IMR-90 (cell line): ENCODE results near the gene SALL2. TPM values are rescaled to one million over a fixed set of nuclear protein-coding genes. Genes with fewer than 3 reads are reported as not detected.

ENCODE experiments used
- ATAC-seq: fragments of 200-7000 bp; cut with Tn5 transposase; 2 replicates; pipeline ENCODE4 v1.9.1; 2020; ENCODE audit warnings: low read depth, mild to moderate bottlenecking, moderate library complexity
- BruUV-seq: library from RNA; stranded (reverse); fragments of 400-500 nt; replicated peaks from 2 replicates; lab custom pipeline; 2021; lab: Mats Ljungman, UMichigan
- CTCF ChIA-PET: fragments of 300-600 bp; formaldehyde crosslinking; extraction: SDS; loops from one replicate; lab custom pipeline; 2021; ENCODE audit warnings: antibody characterized with exemption; lab: Yijun Ruan, JAX
- POLR2A ChIA-PET: fragments of 300-600 bp; sonication (Branson Sonifier 250); formaldehyde crosslinking; loops from one replicate; lab custom pipeline; 2022; ENCODE audit warnings: antibody characterized with exemption; ENCODE audit not compliant: unreplicated experiment; lab: Charles Lee
- DNase-seq: peaks from one replicate; pipeline ENCODE4 v3.0.0; 2013
- H2AFZ ChIP-seq: replicated peaks from 2 replicates; pipeline ENCODE3; 2013; ENCODE audit warnings: low read length, mild to moderate bottlenecking; ENCODE audit not compliant: poor library complexity
- H2AK5ac ChIP-seq: 2 replicates; pipeline ENCODE4 v1.6.1; 2013; ENCODE audit warnings: low read depth, low read length, inconsistent platforms
- H2AK9ac ChIP-seq: replicated peaks from 2 replicates; pipeline ENCODE3; 2013; ENCODE audit warnings: mild to moderate bottlenecking, low read depth, low read length, moderate library complexity; ENCODE audit not compliant: poor library complexity
- H2BK120ac ChIP-seq: 2 replicates; pipeline ENCODE4 v1.6.1; 2013; ENCODE audit warnings: low read depth, low read length, inconsistent platforms
- H2BK15ac ChIP-seq: 3 replicates; pipeline ENCODE4 v1.6.1; 2013; ENCODE audit warnings: low read depth, low read length, inconsistent platforms
- H2BK20ac ChIP-seq: 2 replicates; pipeline ENCODE4 v1.6.1; 2013; ENCODE audit warnings: low read depth, mild to moderate bottlenecking, inconsistent platforms, low read length, moderate library complexity
- H2BK5ac ChIP-seq: 2 replicates; pipeline ENCODE4 v1.6.1; 2013; ENCODE audit warnings: mild to moderate bottlenecking, low read depth, low read length, inconsistent platforms; ENCODE audit not compliant: poor library complexity, severe bottlenecking
- H3K14ac ChIP-seq: replicated peaks from 2 replicates; pipeline ENCODE4 v1.6.1; 2013; ENCODE audit warnings: low read depth, low read length, inconsistent platforms
- H3K18ac ChIP-seq: 2 replicates; pipeline ENCODE4 v1.6.1; 2013; ENCODE audit warnings: low read depth, low read length, control low read depth
- H3K23ac ChIP-seq: 2 replicates; pipeline ENCODE4 v1.6.1; 2013; ENCODE audit warnings: low read depth, low read length, inconsistent platforms
- H3K27ac ChIP-seq: 2 replicates; pipeline ENCODE4 v1.5.1; 2013; ENCODE audit warnings: mild to moderate bottlenecking, control low read depth, low read length; ENCODE audit not compliant: insufficient read depth
- H3K27me3 ChIP-seq: 2 replicates; pipeline ENCODE4 v1.6.1; 2013; ENCODE audit warnings: low read length; ENCODE audit not compliant: control insufficient read depth, insufficient read depth
- H3K36me3 ChIP-seq: 2 replicates; pipeline ENCODE4 v1.6.1; 2013; ENCODE audit warnings: low read length, mixed read lengths; ENCODE audit not compliant: control insufficient read depth, insufficient read depth
- H3K4ac ChIP-seq: 2 replicates; pipeline ENCODE4 v1.6.1; 2013; ENCODE audit warnings: low read depth, low read length, inconsistent platforms
- H3K4me1 ChIP-seq: 2 replicates; pipeline ENCODE4 v1.6.1; 2013; ENCODE audit warnings: low read length, mixed read lengths; ENCODE audit not compliant: control insufficient read depth, insufficient read depth
- H3K4me2 ChIP-seq: 2 replicates; pipeline ENCODE4 v1.6.1; 2013; ENCODE audit warnings: low read depth, mild to moderate bottlenecking, control low read depth, low read length, moderate library complexity
- H3K4me3 ChIP-seq: 2 replicates; pipeline ENCODE4 v1.5.1; 2013; ENCODE audit warnings: low read depth, mild to moderate bottlenecking, control low read depth, low read length, moderate library complexity; ENCODE audit not compliant: insufficient read depth
- H3K56ac ChIP-seq: 2 replicates; pipeline ENCODE4 v1.6.1; 2013; ENCODE audit warnings: low read length, inconsistent platforms; ENCODE audit not compliant: insufficient read depth; ENCODE audit errors: extremely low read depth
- H3K79me1 ChIP-seq, 2 experiments: 2 replicates each; pipeline ENCODE4 v1.6.1; 2013; ENCODE audit warnings: low read length in 2 of 2, inconsistent platforms in 1 of 2, low read depth in 1 of 2
- H3K9ac ChIP-seq: 2 replicates; pipeline ENCODE4 v1.6.1; 2013; ENCODE audit warnings: low read depth, low read length, control low read depth
- H3K9me1 ChIP-seq: 2 replicates; pipeline ENCODE4 v1.6.1; 2013; ENCODE audit warnings: low read length, inconsistent platforms; ENCODE audit not compliant: insufficient read depth
- H3K9me3 ChIP-seq: 2 replicates; pipeline ENCODE4 v1.6.1; 2013; ENCODE audit warnings: low read length; ENCODE audit not compliant: control insufficient read depth, insufficient read depth
- H4K20me1 ChIP-seq: 2 replicates; pipeline ENCODE4 v1.6.1; 2013; ENCODE audit warnings: low read length, inconsistent platforms; ENCODE audit not compliant: insufficient read depth
- H4K5ac ChIP-seq: 2 replicates; pipeline ENCODE4 v1.6.1; 2013; ENCODE audit warnings: mild to moderate bottlenecking, low read depth, low read length, control low read depth
- H4K8ac ChIP-seq, 2 experiments: 2 replicates each; pipeline ENCODE4 v1.6.1; 2013; ENCODE audit warnings: low read depth in 2 of 2, low read length in 2 of 2, control low read depth in 1 of 2, inconsistent platforms in 1 of 2
- H4K91ac ChIP-seq: 2 replicates; pipeline ENCODE4 v1.6.1; 2013; ENCODE audit warnings: low read depth, low read length, inconsistent platforms; ENCODE audit not compliant: insufficient read depth
- FOS ChIP-seq: fragments of 150-350 bp; IDR thresholded peaks from 2 replicates; pipeline ENCODE4 v1.6.1; 2016; ENCODE audit warnings: low read depth, low read length
- MAFK ChIP-seq: IDR thresholded peaks from 2 replicates; pipeline ENCODE4 v1.6.1; 2012; ENCODE audit warnings: low read depth, low read length, improper control_type of control experiment
- MAZ ChIP-seq: IDR thresholded peaks from 2 replicates; pipeline ENCODE4 v1.6.1; 2012; ENCODE audit warnings: low read depth, mild to moderate bottlenecking, low read length, improper control_type of control experiment, moderate library complexity, borderline replicate concordance
- MXI1 ChIP-seq: IDR thresholded peaks from 2 replicates; pipeline ENCODE4 v1.6.1; 2012; ENCODE audit warnings: low read depth, mild to moderate bottlenecking, low read length, moderate library complexity, borderline replicate concordance
- POLR2A ChIP-seq: IDR thresholded peaks from 2 replicates; pipeline ENCODE4 v1.6.1; 2012; ENCODE audit warnings: mild to moderate bottlenecking, low read depth, low read length
- RCOR1 ChIP-seq: IDR thresholded peaks from 2 replicates; pipeline ENCODE4 v1.6.1; 2012; ENCODE audit warnings: mild to moderate bottlenecking, low read length, improper control_type of control experiment; ENCODE audit not compliant: insufficient replicate concordance
- WGBS, 2 experiments: methylation state at CpG; one replicate each; pipeline versions ENCODE4 v1.1.5 to v1.1.7; 2013; ENCODE audit warnings: missing lambda C conversion rate in 2 of 2; ENCODE audit not compliant: insufficient read length in 1 of 2; ENCODE audit errors: extremely low coverage in 2 of 2; 5-methylcytosine and 5-hydroxymethylcytosine counted together
- dilution Hi-C: fragments of 300-500 bp; cut with HindIII; formaldehyde crosslinking; loops from one replicate; pipeline ENCODE4 v1.14.3; 2018; ENCODE audit warnings: low sequenced_read_pairs; ENCODE audit not compliant: unreplicated experiment
- in situ Hi-C: fragments of 300-500 bp; cut with MboI; formaldehyde crosslinking; loops from 3 replicates; pipeline ENCODE4 v1.14.3; 2019; ENCODE audit warnings: low sequenced_read_pairs, inconsistent platforms, mixed read lengths
- intact Hi-C: fragments of 100-400 bp; cut with micrococcal nuclease; formaldehyde crosslinking; loops from 2 replicates; pipeline ENCODE4 v1.10.0; 2022
- polyA plus RNA-seq, 3 experiments: library from polyadenylated mRNA; depleted of rRNA; stranded (reverse); fragments of >200 nt; gene quantifications; 2 replicates each; pipeline ENCODE4 v1.2.3, GENCODE V29; 2012; ENCODE audit warnings: low replicate concordance in 1 of 3
- total RNA-seq: library from RNA; depleted of rRNA; stranded (reverse); fragments of >200 nt; gene quantifications from 2 replicates; pipeline ENCODE4 v1.2.3, GENCODE V29; 2012
- TF ChIP-seq, protein P1 (sequence below): fragments of 150-350 bp; IDR thresholded peaks from 2 replicates; pipeline ENCODE4 v1.6.1; 2017; ENCODE audit warnings: mild to moderate bottlenecking, antibody characterized with exemption, low read length, low read depth
- TF ChIP-seq, protein P2 (sequence below): conservative IDR thresholded peaks from 2 replicates; pipeline ENCODE4 v1.5.1; 2012; ENCODE audit warnings: mild to moderate bottlenecking, low read depth, low read length, improper control_type of control experiment

Gene SALL2
- total and polyA plus RNA-seq, 2 of the 4 experiments (the other 2 are of a cell fraction) = 2.9 to 10.1 TPM

DNA sequence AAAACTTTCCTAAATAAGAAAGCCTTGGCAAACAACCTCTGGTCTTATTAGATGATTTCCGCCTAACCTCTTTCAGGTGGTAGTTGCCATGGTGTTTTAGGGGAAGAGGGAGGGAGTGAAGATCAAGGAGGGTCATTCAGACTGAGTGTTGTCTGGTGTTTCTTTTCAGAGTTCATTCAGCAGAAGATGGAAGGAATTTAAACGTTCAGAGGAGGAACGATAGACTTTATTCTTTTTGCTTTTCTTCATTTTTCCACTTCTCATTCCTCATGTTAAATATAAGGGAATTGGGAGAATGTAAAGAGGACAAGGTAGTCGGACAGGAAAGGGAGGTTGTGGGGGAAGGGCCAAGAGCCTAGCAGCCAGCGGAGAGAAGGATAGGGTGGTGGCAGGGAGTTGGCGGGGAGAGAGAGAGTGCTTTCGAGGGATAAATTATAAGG, 17.4 kb upstream of the SALL2 start:
- dilution Hi-C loops = no loop called here
- POLR2A ChIA-PET = no interaction called here
- no peak overlapping the region for H4K91ac ChIP-seq

More for the DNA sequence above, 17.4 kb upstream of the SALL2 start:
- Histone ChIP-seq H3K23ac (no peak overlapping the region), H2AK9ac (no peak overlapping the region), H2AK5ac (no peak overlapping the region), H4K5ac (no peak overlapping the region), H3K4me1 (no peaks in the 10 kb centered on the region), H3K9me1 (no peaks in the 10 kb centered on the region), H2BK15ac (no peak overlapping the region), H3K14ac (no peak overlapping the region), H2AFZ (no peak overlapping the region), H3K36me3 (no peaks in the 10 kb centered on the region), H3K4ac (no peak overlapping the region), H3K27me3 (peaks cover 10% of the 10 kb centered on the region), H3K4me2 (no peak overlapping the region), H3K56ac (no peak overlapping the region), H3K18ac (no peak overlapping the region), H3K79me1 (no peaks in the 10 kb centered on the region), H4K20me1 (no peaks in the 10 kb centered on the region), H2BK20ac (no peak overlapping the region), H3K4me3 (no peak overlapping the region), H2BK5ac (no peak overlapping the region), H3K9me3 (no peaks in the 10 kb centered on the region), H3K27ac (no peak overlapping the region), H4K8ac (no peak overlapping the region), H3K9ac (no peak overlapping the region), H2BK120ac (no peak overlapping the region)
- BruUV-seq = no TSS peak
- CTCF ChIA-PET = no interaction called here
- ATAC-seq (no peak), DNase-seq (no peak)
- intact Hi-C loops (no loop called here), in situ Hi-C loops (no loop called here)
- TF ChIP-seq, protein P1, sequence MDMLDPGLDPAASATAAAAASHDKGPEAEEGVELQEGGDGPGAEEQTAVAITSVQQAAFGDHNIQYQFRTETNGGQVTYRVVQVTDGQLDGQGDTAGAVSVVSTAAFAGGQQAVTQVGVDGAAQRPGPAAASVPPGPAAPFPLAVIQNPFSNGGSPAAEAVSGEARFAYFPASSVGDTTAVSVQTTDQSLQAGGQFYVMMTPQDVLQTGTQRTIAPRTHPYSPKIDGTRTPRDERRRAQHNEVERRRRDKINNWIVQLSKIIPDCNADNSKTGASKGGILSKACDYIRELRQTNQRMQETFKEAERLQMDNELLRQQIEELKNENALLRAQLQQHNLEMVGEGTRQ = no peak
- TF ChIP-seq, protein P2, sequence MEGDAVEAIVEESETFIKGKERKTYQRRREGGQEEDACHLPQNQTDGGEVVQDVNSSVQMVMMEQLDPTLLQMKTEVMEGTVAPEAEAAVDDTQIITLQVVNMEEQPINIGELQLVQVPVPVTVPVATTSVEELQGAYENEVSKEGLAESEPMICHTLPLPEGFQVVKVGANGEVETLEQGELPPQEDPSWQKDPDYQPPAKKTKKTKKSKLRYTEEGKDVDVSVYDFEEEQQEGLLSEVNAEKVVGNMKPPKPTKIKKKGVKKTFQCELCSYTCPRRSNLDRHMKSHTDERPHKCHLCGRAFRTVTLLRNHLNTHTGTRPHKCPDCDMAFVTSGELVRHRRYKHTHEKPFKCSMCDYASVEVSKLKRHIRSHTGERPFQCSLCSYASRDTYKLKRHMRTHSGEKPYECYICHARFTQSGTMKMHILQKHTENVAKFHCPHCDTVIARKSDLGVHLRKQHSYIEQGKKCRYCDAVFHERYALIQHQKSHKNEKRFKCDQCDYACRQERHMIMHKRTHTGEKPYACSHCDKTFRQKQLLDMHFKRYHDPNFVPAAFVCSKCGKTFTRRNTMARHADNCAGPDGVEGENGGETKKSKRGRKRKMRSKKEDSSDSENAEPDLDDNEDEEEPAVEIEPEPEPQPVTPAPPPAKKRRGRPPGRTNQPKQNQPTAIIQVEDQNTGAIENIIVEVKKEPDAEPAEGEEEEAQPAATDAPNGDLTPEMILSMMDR = no peak
- no peak for TF ChIP-seq MXI1
- TF ChIP-seq FOS = no peak
- TF ChIP-seq MAFK = no peak
- TF ChIP-seq RCOR1 = no peak
- no peak for TF ChIP-seq MAZ
- TF ChIP-seq POLR2A = no peak
- no CpG with 5 or more reads among the region's 7 CpGs for WGBS, 2 experiments
